Colonic mucosa (tissue), 4 donors: ENCODE measurements around the gene RPL9. TPM values are rescaled to one million over a fixed set of nuclear protein-coding genes. Genes with fewer than 3 reads are reported as not detected.

ENCODE experiments used
- DNase-seq: peaks from one replicate; pipeline ENCODE4 v3.0.0-alpha.2; 2020
- H3K27ac ChIP-seq: fragments of 200-600 bp; one replicate; pipeline ENCODE4 v1.8.0; 2021
- H3K27me3 ChIP-seq: fragments of 200-600 bp; one replicate; pipeline ENCODE4 v1.8.0; 2021
- H3K36me3 ChIP-seq: fragments of 200-600 bp; one replicate; pipeline ENCODE4 v1.8.0; 2021
- H3K4me1 ChIP-seq: fragments of 200-600 bp; one replicate; pipeline ENCODE4 v1.8.0; 2021; ENCODE audit warnings: mild to moderate bottlenecking
- H3K4me3 ChIP-seq: fragments of 200-600 bp; one replicate; pipeline ENCODE4 v1.8.0; 2021
- H3K9ac ChIP-seq, 2 donors: one replicate each; pipeline ENCODE4 v1.7.0; 2013; ENCODE audit warnings: control low read depth in 2 of 2, low read depth in 2 of 2, low read length in 2 of 2
- H3K9me3 ChIP-seq: fragments of 200-600 bp; one replicate; pipeline ENCODE4 v1.8.0; 2021
- intact Hi-C: fragments of 100-400 bp; cut with DNase I; formaldehyde crosslinking; loops from one replicate; pipeline ENCODE4 v1.14.1; 2022
- total RNA-seq, 2 donors: library from RNA; stranded (reverse); fragmentation: NEBNext Ultra II Directional in 1 of 2; extraction: Animal tissue kit (Norgen Biotek cat#: 25700) in 1 of 2; gene quantifications; one replicate each; pipeline ENCODE4 v1.2.1, GENCODE V29; 2021
- TF ChIP-seq, protein P1 (sequence below): fragments of 200-600 bp; IDR thresholded peaks from one replicate; pipeline ENCODE4 v1.8.0; 2022; ENCODE audit warnings: antibody characterized with exemption, mild to moderate bottlenecking
- donor health status: healthy.
- donor health status: DM: no; HTN: no; CAD: no.
- donor health status: DM: no; HTN: no; CAD: no.

Gene RPL9
- total RNA-seq, 2 donors from 2014 or later = 1,123 to 1,383 TPM

DNA sequence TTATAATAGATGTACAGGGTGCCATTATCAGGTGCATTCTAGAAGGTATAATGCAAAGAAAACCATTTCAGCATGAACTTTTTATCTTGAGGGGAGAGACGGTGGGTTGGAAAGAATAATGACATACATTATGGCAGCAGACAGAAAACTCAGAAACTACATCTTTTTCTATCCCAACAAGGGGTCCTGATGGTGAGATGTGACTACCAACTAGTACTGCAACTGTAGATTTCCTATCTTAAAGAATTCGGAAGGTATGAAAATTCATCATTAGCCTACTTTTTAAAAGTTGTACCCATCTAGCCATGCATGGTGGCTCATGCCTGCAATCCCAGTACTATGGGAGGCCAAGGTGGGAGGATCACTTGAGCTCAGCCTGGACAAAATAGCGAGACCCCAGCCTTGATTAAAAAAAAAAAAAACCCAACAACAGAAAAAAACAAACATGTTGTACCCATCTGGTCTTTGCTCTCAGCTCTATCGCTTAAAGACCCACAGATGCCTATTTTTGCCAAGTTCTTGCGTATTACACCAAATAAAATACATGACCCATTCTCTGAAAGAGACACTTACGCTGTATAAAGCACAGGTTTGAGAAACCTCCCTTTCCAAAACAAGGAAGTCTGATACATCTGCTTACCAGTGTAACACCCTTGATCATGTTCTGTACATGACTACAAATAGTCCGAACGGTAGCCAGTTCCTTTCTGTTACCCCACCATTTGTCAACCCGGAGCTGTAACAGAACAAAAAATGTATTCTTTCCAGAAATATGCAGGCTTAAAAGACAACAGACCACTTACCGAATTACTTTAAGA lies 1.6 kb downstream of the RPL9 start:
- Histone ChIP-seq H3K9me3 (no peaks in the 10 kb centered on the region), H3K27ac (peak overlapping the region; percentile 96), H3K4me3 (peak overlapping the region; percentile 84), H3K9ac (peak overlapping the region; percentile 3 to 99), H3K27me3 (no peaks in the 10 kb centered on the region), H3K36me3 (peaks cover 21% of the 10 kb centered on the region), H3K4me1 (peaks cover 8% of the 10 kb centered on the region)
- intact Hi-C loops = no loop called here
- TF ChIP-seq, protein P1, sequence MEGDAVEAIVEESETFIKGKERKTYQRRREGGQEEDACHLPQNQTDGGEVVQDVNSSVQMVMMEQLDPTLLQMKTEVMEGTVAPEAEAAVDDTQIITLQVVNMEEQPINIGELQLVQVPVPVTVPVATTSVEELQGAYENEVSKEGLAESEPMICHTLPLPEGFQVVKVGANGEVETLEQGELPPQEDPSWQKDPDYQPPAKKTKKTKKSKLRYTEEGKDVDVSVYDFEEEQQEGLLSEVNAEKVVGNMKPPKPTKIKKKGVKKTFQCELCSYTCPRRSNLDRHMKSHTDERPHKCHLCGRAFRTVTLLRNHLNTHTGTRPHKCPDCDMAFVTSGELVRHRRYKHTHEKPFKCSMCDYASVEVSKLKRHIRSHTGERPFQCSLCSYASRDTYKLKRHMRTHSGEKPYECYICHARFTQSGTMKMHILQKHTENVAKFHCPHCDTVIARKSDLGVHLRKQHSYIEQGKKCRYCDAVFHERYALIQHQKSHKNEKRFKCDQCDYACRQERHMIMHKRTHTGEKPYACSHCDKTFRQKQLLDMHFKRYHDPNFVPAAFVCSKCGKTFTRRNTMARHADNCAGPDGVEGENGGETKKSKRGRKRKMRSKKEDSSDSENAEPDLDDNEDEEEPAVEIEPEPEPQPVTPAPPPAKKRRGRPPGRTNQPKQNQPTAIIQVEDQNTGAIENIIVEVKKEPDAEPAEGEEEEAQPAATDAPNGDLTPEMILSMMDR = no peak
- no peak for DNase-seq

DNA sequence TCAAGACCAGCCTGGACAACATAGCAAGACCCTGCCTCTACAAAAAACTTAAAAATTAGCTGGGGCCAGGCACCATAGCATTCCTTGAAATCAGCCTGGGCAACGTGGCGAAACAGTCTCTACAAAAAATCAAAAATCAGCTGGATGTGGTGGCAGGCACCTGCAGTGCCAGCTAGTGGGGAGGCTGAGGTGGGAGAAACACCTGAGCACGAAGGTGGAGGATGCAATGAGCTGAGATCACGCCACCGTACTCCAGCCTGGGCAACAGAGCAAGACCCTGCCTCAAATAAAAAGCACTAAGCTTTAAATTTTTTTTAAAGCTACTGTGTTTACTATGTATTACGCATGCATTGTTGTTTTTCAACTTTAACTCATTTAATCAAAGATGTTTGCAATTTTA lies 3.2 kb downstream of the RPL9 start:
- intact Hi-C loops = no loop called here

DNA sequence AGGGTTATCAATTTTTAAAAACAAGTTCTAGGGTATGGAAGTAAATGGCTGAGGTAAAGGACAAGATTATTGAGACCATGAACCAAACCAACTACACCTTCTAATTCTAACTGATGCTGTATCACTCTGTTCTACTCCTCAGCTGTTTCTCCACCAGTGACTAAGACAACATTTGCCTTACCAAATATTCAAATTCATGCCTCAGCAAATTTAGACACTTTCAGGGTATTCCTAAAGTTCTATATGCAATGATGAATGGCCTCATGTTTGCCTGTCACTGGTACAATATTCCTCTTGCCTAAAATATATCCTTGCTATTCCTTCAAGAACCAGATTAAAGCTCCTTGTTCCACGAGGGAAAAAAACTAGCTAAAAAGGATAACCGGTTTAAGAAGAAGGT lies 5.0 kb downstream of the RPL9 start:
- H3K4me1 ChIP-seq = peaks cover 8% of the 10 kb centered on the region
- intact Hi-C loops = no loop called here

More for the DNA sequence above, 3.2 kb downstream of the RPL9 start:
- Histone ChIP-seq H3K36me3 (peaks cover 26% of the 10 kb centered on the region), H3K4me1 (peaks cover 8% of the 10 kb centered on the region), H3K9ac (no peak overlapping the region), H3K27ac (no peak overlapping the region), H3K9me3 (no peaks in the 10 kb centered on the region), H3K4me3 (no peak overlapping the region), H3K27me3 (no peaks in the 10 kb centered on the region)
- DNase-seq = no peak
- TF ChIP-seq, protein P1 = no peak

DNA sequence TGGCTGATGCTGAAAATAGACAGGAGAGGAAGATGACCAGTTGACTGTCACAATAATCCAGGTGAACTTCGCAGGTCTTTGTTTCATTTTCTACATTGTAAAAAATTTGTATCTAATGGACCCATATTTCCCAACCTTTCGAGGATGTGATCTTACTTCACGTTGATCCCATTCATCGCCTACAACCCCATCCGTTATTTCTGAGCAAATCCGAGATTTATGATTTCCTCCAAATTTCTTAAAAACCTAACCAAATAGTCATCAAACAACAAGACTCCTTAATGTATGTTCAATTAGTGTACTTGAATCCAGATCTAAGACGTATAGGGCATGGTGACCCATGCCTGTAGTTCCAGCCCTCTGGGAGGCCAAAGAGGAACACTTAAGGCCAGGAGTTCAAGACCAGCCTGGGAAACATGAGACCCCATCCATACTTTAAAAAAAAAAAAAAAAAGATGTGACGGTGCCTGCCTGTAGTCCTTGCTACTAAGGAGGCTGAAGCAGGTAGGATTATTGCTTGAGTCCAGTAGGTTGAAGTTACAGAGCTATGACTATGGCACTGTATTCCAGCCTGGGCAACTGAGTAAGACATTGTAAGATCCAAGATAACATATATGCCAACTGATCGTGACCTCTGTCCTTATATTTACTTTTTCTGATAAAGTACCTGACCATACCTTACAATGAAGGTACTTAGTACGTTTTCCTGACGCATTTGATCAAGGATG lies 5.7 kb downstream of the RPL9 start:
- Histone ChIP-seq H3K36me3 (peaks cover 26% of the 10 kb centered on the region), H3K9ac (no peak overlapping the region), H3K4me3 (no peak overlapping the region), H3K9me3 (no peaks in the 10 kb centered on the region), H3K27ac (no peak overlapping the region), H3K27me3 (no peaks in the 10 kb centered on the region), H3K4me1 (peaks cover 8% of the 10 kb centered on the region)
- no peak for DNase-seq
- intact Hi-C loops = no loop called here
- TF ChIP-seq, protein P1 = no peak

More for the DNA sequence above, 5.0 kb downstream of the RPL9 start:
- Histone ChIP-seq H3K9me3 (no peaks in the 10 kb centered on the region), H3K4me3 (no peak overlapping the region), H3K27ac (no peak overlapping the region), H3K9ac (no peak overlapping the region), H3K36me3 (peaks cover 26% of the 10 kb centered on the region), H3K27me3 (no peaks in the 10 kb centered on the region)
- DNase-seq = no peak
- TF ChIP-seq, protein P1 = no peak

DNA sequence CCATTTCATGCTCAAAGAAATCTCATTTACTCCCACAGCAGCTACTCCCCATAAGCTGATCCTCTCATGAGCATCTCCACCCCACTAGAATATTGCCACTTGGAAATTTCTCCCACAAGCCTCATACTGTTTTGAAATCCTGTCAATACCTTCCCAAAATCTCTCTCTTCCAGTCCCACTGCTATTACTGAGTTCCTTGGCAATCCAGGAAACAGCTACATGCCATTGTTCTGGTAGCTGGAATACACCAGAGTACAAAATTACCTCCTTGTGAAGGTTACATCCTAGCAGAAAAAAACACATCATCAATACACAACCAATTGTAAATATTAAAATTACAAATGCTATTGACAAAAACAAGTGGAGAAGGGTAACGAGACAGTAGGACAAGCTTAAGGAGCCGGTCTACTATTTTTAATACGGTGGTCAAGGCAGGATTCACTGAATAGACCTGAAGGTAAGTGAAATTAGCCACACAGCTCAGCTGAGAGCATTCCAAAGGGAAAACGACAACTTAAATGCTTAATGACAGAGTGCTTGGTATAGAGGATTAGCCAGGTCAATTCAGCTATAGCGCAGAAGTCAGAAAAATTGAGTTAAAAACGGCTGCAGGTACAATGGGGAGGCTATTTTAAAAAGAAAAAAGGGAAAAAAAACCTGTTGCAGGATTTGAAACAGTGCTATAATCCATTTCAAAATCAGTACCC lies 6.4 kb downstream of the RPL9 start:
- Histone ChIP-seq H3K36me3 (peaks cover 26% of the 10 kb centered on the region), H3K4me3 (no peak overlapping the region), H3K9ac (no peak overlapping the region), H3K27ac (no peak overlapping the region), H3K9me3 (no peaks in the 10 kb centered on the region), H3K27me3 (no peaks in the 10 kb centered on the region), H3K4me1 (peaks cover 8% of the 10 kb centered on the region)
- TF ChIP-seq, protein P1 = no peak
- DNase-seq = no peak
- intact Hi-C loops = no loop called here
